ENCODE measurements around the gene TEKT5.

Gene TEKT5

GRCh38 chr16:10579965-10580882, 114.5 kb downstream of the TEKT5 start, which contains the start of gene EMP2:
EMP2 (minus strand) TSS chr16:10580598; CDS start chr16:10547617, 32,981 bp downstream.
- Histone ChIP-seq H3K79me2 (ENCODE audit: low read length) (no peaks in the 10 kb centered on the region), H3K9me3 (ENCODE audit: insufficient read depth, low read length) (no peaks in the 10 kb centered on the region), H3K4me3 (ENCODE audit: low read length) (no peak within 1 kb of the TSS), H3K9ac (ENCODE audit: low read length) (no peak within 1 kb of the TSS), H3K4me1 (ENCODE audit: low read length) (peaks cover 5% of the 10 kb centered on the region; the same call in 1 of the 2 replicates), H2AFZ (ENCODE audit: low read depth, low read length) (no peak within 1 kb of the TSS), H3K36me3 (replicated peaks; ENCODE audit: low read depth, low read length) (no peaks in the 10 kb centered on the region), H3K4me2 (ENCODE audit: low read length) (no peak within 1 kb of the TSS), H3K27me3 (ENCODE audit: low read depth, low read length) (peaks cover 30% of the 10 kb centered on the region), H4K20me1 (ENCODE audit: insufficient read depth, low read length) (no peaks in the 10 kb centered on the region), H3K27ac (ENCODE audit: low read length) (no peak within 1 kb of the TSS)
- TF ChIP-seq EZH2phosphoT487 (IDR thresholded peaks at IDR 0.05; ENCODE audit: low read depth) (no peak), CTCF (IDR thresholded peaks at IDR 0.05; ENCODE audit: low read depth, low read length) (no peak)

DNA sequence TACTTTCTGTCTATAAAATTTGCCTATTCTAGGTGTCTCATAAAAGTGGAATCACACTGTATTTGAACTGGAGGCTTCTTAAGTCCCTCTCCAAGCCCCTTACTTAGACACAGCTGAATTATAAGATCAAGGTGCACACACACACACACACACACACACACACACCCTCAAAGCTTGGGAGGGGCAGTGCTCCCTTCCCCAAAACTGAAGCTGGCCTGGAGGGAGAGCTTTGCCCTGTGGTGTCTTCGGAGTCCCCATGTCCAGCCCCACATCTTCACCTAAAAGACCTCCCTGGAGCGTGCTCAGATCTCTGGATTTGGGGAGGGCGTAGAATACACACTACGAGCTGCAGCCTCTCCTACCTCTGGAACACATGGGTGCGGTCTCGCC, 115.2 kb downstream of the TEKT5 start:
- peaks cover 23% of the 10 kb centered on the region for H3K27me3 ChIP-seq (ENCODE audit: low read depth, low read length)
- no peak overlapping the region for H3K4me2 ChIP-seq (ENCODE audit: low read length)
- no peaks in the 10 kb centered on the region for H3K36me3 ChIP-seq (replicated peaks; ENCODE audit: low read depth, low read length)
- no peaks in the 10 kb centered on the region for H3K9me3 ChIP-seq (ENCODE audit: insufficient read depth, low read length)
- H3K79me2 ChIP-seq (ENCODE audit: low read length): no peaks in the 10 kb centered on the region
- H3K27ac ChIP-seq (ENCODE audit: low read length): no peak overlapping the region
- H3K9ac ChIP-seq (ENCODE audit: low read length): no peak overlapping the region
- no peak overlapping the region for H3K4me3 ChIP-seq (ENCODE audit: low read length)
- TF ChIP-seq EZH2phosphoT487 (IDR thresholded peaks at IDR 0.05; ENCODE audit: low read depth) (no peak), CTCF (IDR thresholded peaks at IDR 0.05; ENCODE audit: low read depth, low read length) (no peak)
- peaks cover 5% of the 10 kb centered on the region; the same call in 1 of the 2 replicates for H3K4me1 ChIP-seq (ENCODE audit: low read length)
- H4K20me1 ChIP-seq (ENCODE audit: insufficient read depth, low read length): no peaks in the 10 kb centered on the region
- H2AFZ ChIP-seq (ENCODE audit: low read depth, low read length): no peak overlapping the region

GRCh38 chr16:10578474-10579316, 116.0 kb downstream of the TEKT5 start:
- TF ChIP-seq EZH2phosphoT487 (IDR thresholded peaks at IDR 0.05; ENCODE audit: low read depth) (no peak), CTCF (IDR thresholded peaks at IDR 0.05; ENCODE audit: low read depth, low read length) (no peak)
- Histone ChIP-seq H3K36me3 (replicated peaks; ENCODE audit: low read depth, low read length) (no peaks in the 10 kb centered on the region), H4K20me1 (ENCODE audit: insufficient read depth, low read length) (no peaks in the 10 kb centered on the region), H3K79me2 (ENCODE audit: low read length) (no peaks in the 10 kb centered on the region), H3K4me1 (ENCODE audit: low read length) (peaks cover 5% of the 10 kb centered on the region; the same call in 1 of the 2 replicates), H3K9me3 (ENCODE audit: insufficient read depth, low read length) (no peaks in the 10 kb centered on the region), H3K27ac (ENCODE audit: low read length) (no peak overlapping the region), H3K27me3 (ENCODE audit: low read depth, low read length) (peaks cover 17% of the 10 kb centered on the region), H3K4me3 (ENCODE audit: low read length) (no peak overlapping the region), H2AFZ (ENCODE audit: low read depth, low read length) (no peak overlapping the region), H3K9ac (ENCODE audit: low read length) (no peak overlapping the region), H3K4me2 (ENCODE audit: low read length) (no peak overlapping the region)
